RWPE2 (cell line): ENCODE results near the gene LAMA4.
A peak's percentile ranks its signal among the peaks of the same experiment; 100 is the strongest.

ENCODE experiments used
- ATAC-seq: fragments of 200-7000 bp; cut with Tn5 transposase; 3 replicates; pipeline ENCODE4 v1.9.1; 2021; ENCODE audit warnings: low read depth
- DNase-seq: peaks from one replicate; pipeline ENCODE4 v3.0.0-alpha.2; 2020; ENCODE audit warnings: low spot score
- H3K27ac ChIP-seq: fragments of 450-650 bp; 2 replicates; pipeline ENCODE4 v1.5.1; 2017; ENCODE audit warnings: mild to moderate bottlenecking; ENCODE audit not compliant: poor library complexity, severe bottlenecking
- H3K27me3 ChIP-seq: fragments of 250-450 bp; sonication (Bioruptor Pico); 2 replicates; pipeline ENCODE4 v1.5.1; 2021; ENCODE audit warnings: mild to moderate bottlenecking, moderate library complexity; ENCODE audit not compliant: insufficient read depth, poor library complexity, severe bottlenecking
- H3K36me3 ChIP-seq: fragments of 250-450 bp; sonication (Bioruptor Pico); 2 replicates; pipeline ENCODE4 v1.5.1; 2020; ENCODE audit warnings: low read depth, mild to moderate bottlenecking, moderate library complexity
- H3K4me1 ChIP-seq: fragments of 250-450 bp; sonication (Bioruptor Pico); 2 replicates; pipeline ENCODE4 v1.5.1; 2021; ENCODE audit warnings: mild to moderate bottlenecking, moderate library complexity; ENCODE audit not compliant: insufficient read depth, poor library complexity, severe bottlenecking
- H3K4me3 ChIP-seq: fragments of 250-450 bp; sonication (Bioruptor Pico); 2 replicates; pipeline ENCODE4 v1.5.1; 2021; ENCODE audit warnings: mild to moderate bottlenecking, moderate library complexity; ENCODE audit not compliant: severe bottlenecking
- H3K9me3 ChIP-seq: fragments of 250-450 bp; sonication (Bioruptor Pico); 2 replicates; pipeline ENCODE4 v1.5.1; 2021; ENCODE audit warnings: mild to moderate bottlenecking, moderate library complexity; ENCODE audit not compliant: severe bottlenecking
- TF ChIP-seq, protein P1 (sequence below): fragments of 450-650 bp; IDR thresholded peaks from one replicate; pipeline ENCODE4 v1.5.1; 2017; ENCODE audit warnings: mild to moderate bottlenecking, moderate library complexity; ENCODE audit not compliant: poor library complexity, severe bottlenecking

Gene LAMA4

DNA sequence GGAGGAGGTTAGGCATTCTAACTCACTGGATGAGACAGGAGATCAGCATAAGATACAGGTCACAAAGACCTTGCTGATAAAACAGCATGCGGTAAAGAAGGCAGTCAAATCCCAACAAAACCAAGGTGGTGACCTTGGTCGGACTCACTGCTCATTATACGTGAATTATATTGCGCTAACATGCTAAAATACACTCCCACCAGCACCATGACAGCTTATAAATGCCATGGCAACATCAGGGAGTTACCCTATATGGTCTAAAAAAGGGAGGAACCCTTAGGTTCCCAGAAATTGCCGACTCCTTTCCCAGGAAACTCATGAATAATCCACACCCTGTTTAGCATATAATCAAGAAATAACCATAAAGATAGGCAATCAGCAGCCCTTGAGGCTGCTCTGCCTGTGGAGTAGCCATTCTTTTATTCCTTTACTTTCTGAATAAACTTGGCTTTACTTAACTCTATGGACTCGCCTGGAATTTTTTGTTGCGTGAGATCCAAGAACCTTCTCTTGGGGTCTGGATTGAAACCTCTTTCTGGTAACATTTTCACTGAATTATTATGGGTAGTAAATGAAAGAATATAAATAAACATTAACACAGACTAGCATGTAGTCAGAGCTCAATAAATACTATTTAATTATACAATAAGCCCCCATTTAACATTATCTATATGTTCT is 3.0 kb upstream of the LAMA4 start:
- TF ChIP-seq, protein P1, sequence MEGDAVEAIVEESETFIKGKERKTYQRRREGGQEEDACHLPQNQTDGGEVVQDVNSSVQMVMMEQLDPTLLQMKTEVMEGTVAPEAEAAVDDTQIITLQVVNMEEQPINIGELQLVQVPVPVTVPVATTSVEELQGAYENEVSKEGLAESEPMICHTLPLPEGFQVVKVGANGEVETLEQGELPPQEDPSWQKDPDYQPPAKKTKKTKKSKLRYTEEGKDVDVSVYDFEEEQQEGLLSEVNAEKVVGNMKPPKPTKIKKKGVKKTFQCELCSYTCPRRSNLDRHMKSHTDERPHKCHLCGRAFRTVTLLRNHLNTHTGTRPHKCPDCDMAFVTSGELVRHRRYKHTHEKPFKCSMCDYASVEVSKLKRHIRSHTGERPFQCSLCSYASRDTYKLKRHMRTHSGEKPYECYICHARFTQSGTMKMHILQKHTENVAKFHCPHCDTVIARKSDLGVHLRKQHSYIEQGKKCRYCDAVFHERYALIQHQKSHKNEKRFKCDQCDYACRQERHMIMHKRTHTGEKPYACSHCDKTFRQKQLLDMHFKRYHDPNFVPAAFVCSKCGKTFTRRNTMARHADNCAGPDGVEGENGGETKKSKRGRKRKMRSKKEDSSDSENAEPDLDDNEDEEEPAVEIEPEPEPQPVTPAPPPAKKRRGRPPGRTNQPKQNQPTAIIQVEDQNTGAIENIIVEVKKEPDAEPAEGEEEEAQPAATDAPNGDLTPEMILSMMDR = no peak
- Histone ChIP-seq H3K27ac (no peak overlapping the region), H3K27me3 (no peaks in the 10 kb centered on the region), H3K4me1 (peaks cover 6% of the 10 kb centered on the region), H3K9me3 (no peaks in the 10 kb centered on the region), H3K4me3 (no peak overlapping the region), H3K36me3 (no peaks in the 10 kb centered on the region)
- ATAC-seq = no peak
- no peak for DNase-seq

DNA sequence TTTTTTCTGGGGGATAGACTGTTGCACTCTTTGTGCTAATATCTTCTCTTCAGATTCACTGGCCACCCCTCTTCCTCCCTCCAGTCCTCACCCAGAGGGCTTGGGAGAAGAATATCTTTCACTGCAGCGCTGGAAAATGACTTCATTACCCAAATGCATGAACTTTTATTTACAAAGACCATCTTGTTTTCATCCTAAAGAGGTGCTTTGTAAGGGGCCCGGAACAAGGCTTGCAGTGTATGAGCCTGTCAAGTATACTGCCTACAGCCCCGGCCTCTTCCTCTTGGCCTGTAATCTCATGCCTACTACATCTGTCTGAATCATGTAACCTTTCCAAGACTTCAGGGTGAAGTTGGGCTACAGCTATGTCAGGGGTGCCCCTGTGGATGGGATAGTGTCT is 554 bp upstream of the LAMA4 start:
- no peak overlapping the region for H3K27ac ChIP-seq
- peaks cover 6% of the 10 kb centered on the region for H3K4me1 ChIP-seq
- DNase-seq (no peak), ATAC-seq (no peak)
- no peaks in the 10 kb centered on the region for H3K9me3 ChIP-seq
- TF ChIP-seq, protein P1 = no peak
- no peak overlapping the region for H3K4me3 ChIP-seq
- H3K27me3 ChIP-seq = no peaks in the 10 kb centered on the region
- no peaks in the 10 kb centered on the region for H3K36me3 ChIP-seq

DNA sequence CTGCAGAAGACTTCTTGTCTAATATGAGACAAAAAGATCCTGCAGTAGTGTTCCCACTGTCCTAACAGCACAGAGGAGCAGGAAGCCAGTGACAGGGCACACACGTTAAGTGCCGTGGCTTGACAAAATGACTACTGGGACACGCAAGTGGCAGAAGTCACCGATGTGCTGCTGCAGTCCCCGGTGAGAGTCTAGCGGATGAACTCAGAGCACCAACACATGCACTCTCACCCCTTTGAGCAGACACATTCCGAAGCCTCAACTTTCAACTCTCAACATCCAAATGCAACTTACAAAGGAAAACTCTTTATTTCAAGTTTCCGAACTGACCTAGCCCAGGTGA is 898 bp downstream of the LAMA4 start:
- H3K4me3 ChIP-seq = peak overlapping the region; percentile 32
- no peaks in the 10 kb centered on the region for H3K9me3 ChIP-seq
- TF ChIP-seq, protein P1 = no peak
- H3K36me3 ChIP-seq = no peaks in the 10 kb centered on the region
- no peak overlapping the region for H3K27ac ChIP-seq
- no peak for DNase-seq
- ATAC-seq = no peak
- no peaks in the 10 kb centered on the region for H3K27me3 ChIP-seq
- peaks cover 6% of the 10 kb centered on the region for H3K4me1 ChIP-seq

DNA sequence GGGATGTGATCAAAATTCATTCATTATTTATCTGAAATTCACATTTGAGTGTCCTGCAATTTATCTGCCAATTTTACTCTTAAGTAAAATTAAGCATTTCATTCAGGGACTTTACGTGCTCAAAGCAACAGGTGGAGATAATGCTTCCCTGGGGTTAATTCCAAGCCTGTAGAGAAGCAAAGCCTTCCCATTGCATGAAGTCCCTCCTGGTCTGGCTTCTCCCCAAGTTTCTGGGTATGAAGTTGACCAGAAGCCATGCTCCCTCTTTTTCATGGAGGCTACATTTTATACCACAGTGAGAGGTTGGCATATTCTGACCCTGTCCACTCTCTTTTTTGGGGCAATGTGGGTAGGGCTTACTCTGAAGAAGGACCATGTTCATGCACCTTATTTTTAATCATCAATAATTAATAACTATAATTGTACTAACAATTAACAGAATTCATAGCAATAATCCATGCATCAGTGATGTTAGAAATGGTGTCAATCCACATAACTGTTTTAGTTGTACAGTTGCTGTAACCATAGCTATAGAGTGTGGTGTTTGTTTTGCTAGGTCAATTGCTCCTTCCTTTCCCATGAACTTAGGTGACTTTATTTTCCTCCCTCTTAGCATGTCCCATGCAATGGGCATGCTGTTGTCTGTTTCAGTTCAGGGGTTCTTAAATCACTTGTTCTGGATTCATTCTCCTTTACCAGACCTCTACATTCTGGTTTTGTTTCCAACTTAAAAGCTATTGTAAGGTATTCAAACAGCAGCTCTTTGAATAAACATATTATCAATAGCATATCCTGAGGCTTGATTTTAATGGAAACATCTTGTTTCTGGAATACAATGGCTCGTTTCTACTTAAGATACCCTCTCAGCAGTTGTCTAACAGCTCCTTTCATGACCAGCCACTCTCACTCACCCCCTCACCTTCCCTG is 1.5 kb downstream of the LAMA4 start:
- ATAC-seq (no peak), DNase-seq (no peak)
- Histone ChIP-seq H3K4me1 (peaks cover 6% of the 10 kb centered on the region), H3K27me3 (no peaks in the 10 kb centered on the region), H3K27ac (no peak overlapping the region), H3K4me3 (no peak overlapping the region), H3K36me3 (no peaks in the 10 kb centered on the region), H3K9me3 (no peaks in the 10 kb centered on the region)
- TF ChIP-seq, protein P1 = no peak
